ENCODE data around the gene SPTA1. TPM values are rescaled to one million over a fixed set of nuclear protein-coding genes. Genes with fewer than 3 reads are reported as not detected.
A peak's percentile ranks its signal among the peaks of the same experiment; 100 is the strongest.

The SPTA1 gene
- total and polyA plus RNA-seq, 2 experiments from 2014 or later = 0.03 TPM; not detected in 1

DNA sequence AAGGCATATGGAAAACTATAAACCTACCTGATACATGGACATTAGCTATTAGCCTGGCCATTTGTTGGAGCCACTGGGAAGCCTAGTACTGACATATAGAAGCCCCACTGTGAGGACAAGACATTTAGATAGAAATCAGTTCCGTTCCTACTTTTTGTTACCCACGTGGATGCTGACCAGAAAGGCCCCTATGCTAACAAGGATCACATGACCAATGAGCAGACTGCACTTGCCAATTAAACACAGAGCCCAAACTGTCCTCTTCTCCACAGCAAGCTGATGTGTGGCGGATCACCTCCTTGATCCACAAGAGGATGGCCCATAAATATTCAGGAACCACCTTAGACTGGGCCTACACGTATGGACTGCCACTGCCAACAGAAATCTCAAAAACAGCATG, 45.2 kb upstream of the SPTA1 start:
- no peak overlapping the region for H3K4me2 ChIP-seq
- no peaks in the 10 kb centered on the region for H3K79me2 ChIP-seq
- H3K4me1 ChIP-seq (ENCODE audit: insufficient read depth) = no peaks in the 10 kb centered on the region
- H3K9me3 ChIP-seq (ENCODE audit: low read depth) = no peaks in the 10 kb centered on the region
- no peaks in the 10 kb centered on the region for H3K9me2 ChIP-seq (replicated peaks; ENCODE audit: insufficient read depth)
- no peak overlapping the region for H3K4me3 ChIP-seq
- H2AFZ ChIP-seq = no peak overlapping the region
- H4K20me1 ChIP-seq (ENCODE audit: insufficient read depth, poor library complexity, severe bottlenecking) = no peaks in the 10 kb centered on the region
- WGBS (ENCODE audit: low lambda C conversion rate, missing lambda C conversion rate) = 88% methylated on average over 4 of the region's 4 CpGs
- TF ChIP-seq, protein P1, sequence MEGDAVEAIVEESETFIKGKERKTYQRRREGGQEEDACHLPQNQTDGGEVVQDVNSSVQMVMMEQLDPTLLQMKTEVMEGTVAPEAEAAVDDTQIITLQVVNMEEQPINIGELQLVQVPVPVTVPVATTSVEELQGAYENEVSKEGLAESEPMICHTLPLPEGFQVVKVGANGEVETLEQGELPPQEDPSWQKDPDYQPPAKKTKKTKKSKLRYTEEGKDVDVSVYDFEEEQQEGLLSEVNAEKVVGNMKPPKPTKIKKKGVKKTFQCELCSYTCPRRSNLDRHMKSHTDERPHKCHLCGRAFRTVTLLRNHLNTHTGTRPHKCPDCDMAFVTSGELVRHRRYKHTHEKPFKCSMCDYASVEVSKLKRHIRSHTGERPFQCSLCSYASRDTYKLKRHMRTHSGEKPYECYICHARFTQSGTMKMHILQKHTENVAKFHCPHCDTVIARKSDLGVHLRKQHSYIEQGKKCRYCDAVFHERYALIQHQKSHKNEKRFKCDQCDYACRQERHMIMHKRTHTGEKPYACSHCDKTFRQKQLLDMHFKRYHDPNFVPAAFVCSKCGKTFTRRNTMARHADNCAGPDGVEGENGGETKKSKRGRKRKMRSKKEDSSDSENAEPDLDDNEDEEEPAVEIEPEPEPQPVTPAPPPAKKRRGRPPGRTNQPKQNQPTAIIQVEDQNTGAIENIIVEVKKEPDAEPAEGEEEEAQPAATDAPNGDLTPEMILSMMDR (IDR thresholded peaks at IDR 0.05; ENCODE audit: poor library complexity) = no peak
- TF ChIP-seq EZH2 (IDR thresholded peaks at IDR 0.05; ENCODE audit: borderline replicate concordance) (no peak), EZH2phosphoT487 (IDR thresholded peaks at IDR 0.05; ENCODE audit: low read depth, severe bottlenecking, unreplicated experiment) (no peak)
- H3K27ac ChIP-seq = no peak overlapping the region
- H3K27me3 ChIP-seq = no peaks in the 10 kb centered on the region
- H3K36me3 ChIP-seq (replicated peaks; ENCODE audit: insufficient read depth, low read depth) = no peaks in the 10 kb centered on the region
- DNase-seq (ENCODE audit: low spot score) = no peak

DNA sequence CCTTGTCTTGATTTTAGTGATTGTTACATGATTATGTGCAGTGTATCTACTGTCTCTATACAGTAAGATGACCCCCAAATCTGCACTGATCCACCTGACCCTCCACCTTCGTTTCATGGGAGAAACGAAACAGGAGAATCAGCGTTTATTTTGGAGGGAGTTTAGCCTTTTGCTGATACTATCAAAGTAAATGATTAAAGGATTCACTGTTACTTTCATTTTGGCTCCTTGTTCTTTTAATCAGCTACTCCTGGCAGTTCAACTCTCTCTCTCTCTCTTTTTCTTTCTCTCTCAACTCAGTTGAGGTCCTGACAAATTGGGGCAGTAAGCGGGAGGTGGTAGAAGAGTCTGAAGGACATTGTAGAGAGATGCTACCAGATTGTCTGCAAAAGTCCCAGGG, 43.9 kb upstream of the SPTA1 start:
- H3K9me2 ChIP-seq (replicated peaks; ENCODE audit: insufficient read depth) = no peaks in the 10 kb centered on the region
- no peak overlapping the region for H3K4me3 ChIP-seq
- TF ChIP-seq, protein P1 (IDR thresholded peaks at IDR 0.05; ENCODE audit: poor library complexity) = no peak
- TF ChIP-seq EZH2 (IDR thresholded peaks at IDR 0.05; ENCODE audit: borderline replicate concordance) = no peak
- TF ChIP-seq EZH2phosphoT487 (IDR thresholded peaks at IDR 0.05; ENCODE audit: low read depth, severe bottlenecking, unreplicated experiment) = no peak
- H3K9me3 ChIP-seq (ENCODE audit: low read depth) = no peaks in the 10 kb centered on the region
- 52% methylated on average over 4 of the region's 4 CpGs for WGBS (ENCODE audit: low lambda C conversion rate, missing lambda C conversion rate)
- H3K79me2 ChIP-seq = no peaks in the 10 kb centered on the region
- no peaks in the 10 kb centered on the region for H4K20me1 ChIP-seq (ENCODE audit: insufficient read depth, poor library complexity, severe bottlenecking)
- peak overlapping the region; percentile 50 for H3K4me2 ChIP-seq
- H3K27me3 ChIP-seq = no peaks in the 10 kb centered on the region
- DNase-seq (ENCODE audit: low spot score) = no peak
- no peaks in the 10 kb centered on the region for H3K4me1 ChIP-seq (ENCODE audit: insufficient read depth)
- H2AFZ ChIP-seq = no peak overlapping the region
- no peaks in the 10 kb centered on the region for H3K36me3 ChIP-seq (replicated peaks; ENCODE audit: insufficient read depth, low read depth)
- H3K27ac ChIP-seq = no peak overlapping the region

DNA sequence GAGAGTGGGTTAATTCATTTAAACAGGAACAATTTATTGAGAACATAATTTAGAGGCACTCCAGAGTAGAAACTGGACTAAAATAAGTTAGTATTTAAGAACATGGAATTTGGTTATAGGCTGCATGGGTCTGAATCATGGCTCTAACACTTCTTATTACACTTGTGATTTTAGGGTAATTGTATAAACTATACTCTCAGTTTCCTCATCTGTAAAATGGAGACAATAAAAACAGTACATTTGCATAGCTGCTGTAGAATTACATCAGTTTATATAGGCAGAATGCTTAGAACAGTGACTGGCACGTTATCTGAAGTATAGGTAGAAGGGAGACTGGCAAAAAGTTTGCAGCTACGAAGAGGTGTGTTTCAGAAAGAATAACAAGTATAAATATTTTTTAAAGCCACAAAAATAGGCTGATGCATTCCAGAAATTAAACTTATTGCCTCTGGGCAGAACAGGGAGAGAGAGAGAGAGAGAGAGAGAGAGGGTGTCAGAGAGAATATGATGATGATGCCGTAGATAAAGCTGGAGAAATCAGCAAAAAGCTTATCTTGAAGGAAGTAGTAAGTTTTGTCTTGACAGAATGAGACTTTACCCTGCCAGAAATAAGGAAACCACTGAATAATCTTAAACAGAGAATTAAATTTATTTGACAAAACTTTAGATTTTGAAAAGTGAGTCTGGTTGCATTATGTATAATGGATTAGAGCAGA, 42.2 kb upstream of the SPTA1 start:
- WGBS (ENCODE audit: low lambda C conversion rate, missing lambda C conversion rate) = 56% methylated on average over 3 of the region's 3 CpGs
- DNase-seq (ENCODE audit: low spot score) = no peak
- TF ChIP-seq EZH2 (IDR thresholded peaks at IDR 0.05; ENCODE audit: borderline replicate concordance) = no peak
- TF ChIP-seq, protein P1 (IDR thresholded peaks at IDR 0.05; ENCODE audit: poor library complexity) = no peak
- no peak for TF ChIP-seq EZH2phosphoT487 (IDR thresholded peaks at IDR 0.05; ENCODE audit: low read depth, severe bottlenecking, unreplicated experiment)
- no peak overlapping the region for H2AFZ ChIP-seq
- no peak overlapping the region for H3K27ac ChIP-seq
- H3K9me3 ChIP-seq (ENCODE audit: low read depth) = no peaks in the 10 kb centered on the region
- H3K4me2 ChIP-seq = no peak overlapping the region
- no peak overlapping the region for H3K4me3 ChIP-seq
- no peaks in the 10 kb centered on the region for H4K20me1 ChIP-seq (ENCODE audit: insufficient read depth, poor library complexity, severe bottlenecking)
- no peaks in the 10 kb centered on the region for H3K36me3 ChIP-seq (replicated peaks; ENCODE audit: insufficient read depth, low read depth)
- H3K27me3 ChIP-seq = no peaks in the 10 kb centered on the region
- no peaks in the 10 kb centered on the region for H3K4me1 ChIP-seq (ENCODE audit: insufficient read depth)
- H3K79me2 ChIP-seq = no peaks in the 10 kb centered on the region
- no peaks in the 10 kb centered on the region for H3K9me2 ChIP-seq (replicated peaks; ENCODE audit: insufficient read depth)
